ENCODE measurements around the gene LOXL1.

LOXL1 gene

DNA sequence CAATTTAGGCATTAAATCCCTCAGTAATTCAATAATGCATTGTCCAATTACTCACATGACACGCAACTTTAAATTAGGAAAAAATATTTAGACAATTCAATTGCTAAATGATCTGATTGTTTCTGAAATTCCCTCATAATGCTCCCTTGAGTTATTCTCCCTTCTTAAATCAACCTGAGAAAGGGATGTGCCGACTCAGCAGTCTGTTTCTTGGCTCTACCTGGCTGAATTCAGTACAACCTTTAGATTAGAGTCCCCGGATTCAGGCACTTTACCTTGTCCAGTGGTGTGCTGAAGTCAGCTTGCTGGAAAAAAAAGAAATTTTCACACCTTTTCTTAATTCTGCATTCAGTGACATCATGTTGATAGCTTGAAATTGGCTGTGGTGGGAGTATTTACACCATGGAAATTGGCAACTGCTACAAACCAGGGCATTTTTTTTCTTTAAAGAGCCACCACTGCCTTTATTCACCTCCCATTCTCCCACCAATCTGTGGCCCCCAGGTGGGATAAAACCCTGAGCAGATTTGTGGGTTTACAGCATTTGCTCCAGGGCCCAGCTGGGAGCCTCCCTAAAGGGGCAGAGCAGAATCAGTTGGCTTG, 20.9 kb upstream of the LOXL1 start:
- DNase-seq (ENCODE audit: low spot score in 2 of 2) (no peak), ATAC-seq (replicated peaks; ENCODE audit: extremely low read depth, poor library complexity, severe bottlenecking) (no peak)
- no peak overlapping the region for H3K4me3 Mint-ChIP-seq
- peaks cover 5% of the 10 kb centered on the region for H3K4me1 Mint-ChIP-seq
- H3K9me3 Mint-ChIP-seq, result no peaks in the 10 kb centered on the region
- H3K36me3 Mint-ChIP-seq (ENCODE audit: insufficient read depth), result peaks cover 2% of the 10 kb centered on the region
- no peaks in the 10 kb centered on the region for H3K27me3 Mint-ChIP-seq
- no peak overlapping the region for H3K27ac Mint-ChIP-seq (ENCODE audit: low read depth)

DNA sequence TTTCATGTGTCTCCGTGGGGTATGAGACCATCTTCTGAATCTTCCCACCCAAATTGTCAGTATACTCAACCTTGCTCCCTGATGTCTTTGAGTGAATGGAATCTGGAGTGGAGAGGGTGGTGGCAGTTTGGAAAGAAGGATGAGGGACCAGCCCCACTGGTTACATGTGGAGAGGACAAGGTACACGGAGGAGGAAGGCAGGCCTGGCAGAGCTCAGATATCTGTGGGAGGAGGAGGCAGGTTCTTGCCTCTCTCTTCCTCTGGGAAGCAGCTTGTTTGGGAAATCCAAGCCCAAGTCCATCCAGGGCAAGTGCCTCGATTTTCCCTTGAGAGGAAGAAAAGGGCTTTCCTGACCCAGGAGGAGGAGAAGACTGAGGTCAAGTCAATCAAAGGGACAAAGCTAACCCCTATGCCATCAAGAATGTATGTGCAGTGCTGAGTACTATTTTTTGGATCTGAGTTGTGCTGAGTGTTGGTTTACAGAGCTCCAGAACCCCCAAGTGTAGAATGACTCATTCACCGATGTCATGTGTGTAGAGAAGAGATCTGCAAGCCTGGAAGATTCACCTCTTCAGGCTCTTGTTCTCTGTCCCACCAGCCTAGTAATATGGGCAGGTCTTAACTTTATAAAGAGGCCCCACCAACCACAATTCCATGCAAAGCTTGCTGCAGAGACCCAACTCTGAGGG, 19.8 kb upstream of the LOXL1 start:
- H3K4me1 Mint-ChIP-seq, result peaks cover 5% of the 10 kb centered on the region
- ATAC-seq (replicated peaks; ENCODE audit: extremely low read depth, poor library complexity, severe bottlenecking), result no peak

DNA sequence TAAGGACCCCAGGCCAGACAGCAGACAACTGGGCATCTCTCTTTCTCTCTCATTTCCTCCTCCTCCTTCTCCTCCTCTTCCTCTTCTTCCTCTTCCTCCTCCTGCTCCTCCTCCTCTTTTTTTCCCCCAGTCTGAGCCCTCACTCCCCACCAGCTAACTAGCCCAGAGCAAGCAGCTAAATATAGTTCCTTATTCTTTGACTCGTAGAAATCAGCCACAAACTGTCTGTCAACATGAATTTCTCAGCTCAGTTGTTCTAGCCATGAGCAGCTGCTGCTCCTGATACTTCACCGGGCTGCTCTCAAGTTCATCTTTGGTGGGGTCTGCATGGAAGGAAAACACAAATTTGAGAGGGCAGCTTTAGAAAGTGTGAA, 19.2 kb upstream of the LOXL1 start:
- H3K9me3 Mint-ChIP-seq, result no peaks in the 10 kb centered on the region
- H3K4me3 Mint-ChIP-seq, result no peak overlapping the region
- peaks cover 2% of the 10 kb centered on the region for H3K36me3 Mint-ChIP-seq (ENCODE audit: insufficient read depth)
- DNase-seq (ENCODE audit: low spot score in 2 of 2) (no peak), ATAC-seq (replicated peaks; ENCODE audit: extremely low read depth, poor library complexity, severe bottlenecking) (no peak)
- no peak overlapping the region for H3K27ac Mint-ChIP-seq (ENCODE audit: low read depth)
- H3K4me1 Mint-ChIP-seq, result peaks cover 5% of the 10 kb centered on the region
- H3K27me3 Mint-ChIP-seq, result no peaks in the 10 kb centered on the region

More for the DNA sequence above, 19.8 kb upstream of the LOXL1 start:
- Mint-ChIP-seq H3K4me3 (no peak overlapping the region), H3K9me3 (no peaks in the 10 kb centered on the region), H3K36me3 (ENCODE audit: insufficient read depth) (peaks cover 2% of the 10 kb centered on the region), H3K27me3 (no peaks in the 10 kb centered on the region), H3K27ac (ENCODE audit: low read depth) (no peak overlapping the region)
- DNase-seq (ENCODE audit: low spot score in 2 of 2), result no peak

DNA sequence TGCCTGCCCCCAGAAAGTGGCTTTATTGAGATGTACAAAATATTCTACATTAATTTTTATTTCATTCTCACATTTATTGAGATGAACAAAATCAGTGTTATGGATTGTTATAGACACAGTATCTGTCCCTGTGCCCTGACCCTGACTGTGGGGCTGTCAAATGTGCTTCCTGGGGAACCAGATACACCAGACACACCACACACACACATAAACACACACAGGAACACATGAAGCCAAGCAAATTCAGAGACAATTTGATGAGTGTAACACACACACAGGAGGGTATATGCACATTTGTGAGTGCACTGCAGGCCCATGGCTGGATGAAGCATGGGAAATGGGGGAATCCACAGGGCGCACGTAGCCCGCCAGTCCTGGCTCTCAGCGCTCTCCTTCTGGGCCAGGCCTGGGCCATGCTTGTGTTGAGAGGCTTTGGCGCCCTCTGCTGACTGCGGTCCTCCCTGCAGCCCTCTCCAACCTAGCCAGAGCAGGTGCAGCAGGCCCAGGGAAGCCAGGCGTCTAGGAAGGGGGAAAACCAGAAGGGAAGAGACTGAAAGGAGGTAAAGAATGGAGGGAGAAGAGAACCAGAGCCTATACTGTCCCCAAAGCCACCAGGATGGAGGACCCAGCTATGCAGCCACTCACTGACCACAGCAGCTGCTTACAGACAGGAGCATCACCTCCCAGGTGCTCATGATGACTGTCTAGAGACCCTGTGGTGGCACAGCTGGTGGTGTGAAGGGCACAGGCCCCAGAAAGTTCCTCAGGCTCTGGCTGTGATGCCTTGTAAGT, 18.0 kb upstream of the LOXL1 start:
- Mint-ChIP-seq H3K27me3 (no peaks in the 10 kb centered on the region), H3K9me3 (no peaks in the 10 kb centered on the region), H3K36me3 (ENCODE audit: insufficient read depth) (peaks cover 2% of the 10 kb centered on the region), H3K4me3 (no peak overlapping the region), H3K27ac (ENCODE audit: low read depth) (no peak overlapping the region), H3K4me1 (peaks cover 5% of the 10 kb centered on the region)
- DNase-seq (ENCODE audit: low spot score in 2 of 2) (peak; percentile 42 to 55), ATAC-seq (replicated peaks; ENCODE audit: extremely low read depth, poor library complexity, severe bottlenecking) (peak; percentile 85)

DNA sequence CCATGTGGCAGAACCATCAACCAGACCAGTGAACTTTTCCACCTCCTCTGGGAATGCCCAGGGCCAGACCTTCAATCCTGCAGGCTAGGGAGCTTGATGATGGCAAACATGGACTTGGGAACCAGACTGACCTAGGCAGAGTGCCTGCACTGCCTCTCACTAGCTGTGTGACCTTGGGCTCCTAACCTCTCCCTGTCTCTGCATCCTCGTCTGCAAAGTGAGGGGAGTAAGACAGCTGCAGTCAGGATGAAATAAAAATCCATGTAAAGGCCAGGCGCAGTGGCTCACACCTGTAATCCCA, 17.5 kb upstream of the LOXL1 start:
- no peak overlapping the region for H3K4me3 Mint-ChIP-seq
- no peak for DNase-seq (ENCODE audit: low spot score in 2 of 2)
- peaks cover 2% of the 10 kb centered on the region for H3K36me3 Mint-ChIP-seq (ENCODE audit: insufficient read depth)
- H3K27ac Mint-ChIP-seq (ENCODE audit: low read depth), result no peak overlapping the region
- ATAC-seq (replicated peaks; ENCODE audit: extremely low read depth, poor library complexity, severe bottlenecking), result no peak
- no peaks in the 10 kb centered on the region for H3K27me3 Mint-ChIP-seq
- H3K4me1 Mint-ChIP-seq, result peaks cover 5% of the 10 kb centered on the region
- no peaks in the 10 kb centered on the region for H3K9me3 Mint-ChIP-seq

DNA sequence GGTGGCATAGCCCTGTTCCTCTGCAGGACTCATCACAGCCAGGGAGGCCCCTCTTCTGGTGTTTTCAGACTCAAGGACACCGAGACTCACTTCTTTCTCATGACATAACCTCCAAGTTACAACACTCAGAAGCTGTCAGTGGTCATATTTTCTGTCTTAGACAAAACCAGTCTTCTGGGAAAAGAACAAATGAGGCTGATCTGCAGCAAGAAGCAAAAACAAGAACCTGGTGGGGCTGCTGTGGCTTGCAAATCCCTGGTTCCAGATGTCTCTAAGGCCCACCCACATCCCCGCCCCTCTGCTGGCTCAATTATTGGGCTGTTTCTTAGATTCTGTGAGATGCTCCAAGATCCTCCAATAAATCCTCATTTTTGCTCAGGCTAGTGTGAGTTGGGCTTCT, 16.6 kb upstream of the LOXL1 start:
- Mint-ChIP-seq H3K27me3 (no peaks in the 10 kb centered on the region), H3K4me3 (no peak overlapping the region), H3K9me3 (no peaks in the 10 kb centered on the region), H3K27ac (ENCODE audit: low read depth) (no peak overlapping the region), H3K4me1 (peaks cover 12% of the 10 kb centered on the region), H3K36me3 (ENCODE audit: insufficient read depth) (peaks cover 2% of the 10 kb centered on the region)
- no peak for ATAC-seq (replicated peaks; ENCODE audit: extremely low read depth, poor library complexity, severe bottlenecking)
- DNase-seq (ENCODE audit: low spot score in 2 of 2), result no peak

DNA sequence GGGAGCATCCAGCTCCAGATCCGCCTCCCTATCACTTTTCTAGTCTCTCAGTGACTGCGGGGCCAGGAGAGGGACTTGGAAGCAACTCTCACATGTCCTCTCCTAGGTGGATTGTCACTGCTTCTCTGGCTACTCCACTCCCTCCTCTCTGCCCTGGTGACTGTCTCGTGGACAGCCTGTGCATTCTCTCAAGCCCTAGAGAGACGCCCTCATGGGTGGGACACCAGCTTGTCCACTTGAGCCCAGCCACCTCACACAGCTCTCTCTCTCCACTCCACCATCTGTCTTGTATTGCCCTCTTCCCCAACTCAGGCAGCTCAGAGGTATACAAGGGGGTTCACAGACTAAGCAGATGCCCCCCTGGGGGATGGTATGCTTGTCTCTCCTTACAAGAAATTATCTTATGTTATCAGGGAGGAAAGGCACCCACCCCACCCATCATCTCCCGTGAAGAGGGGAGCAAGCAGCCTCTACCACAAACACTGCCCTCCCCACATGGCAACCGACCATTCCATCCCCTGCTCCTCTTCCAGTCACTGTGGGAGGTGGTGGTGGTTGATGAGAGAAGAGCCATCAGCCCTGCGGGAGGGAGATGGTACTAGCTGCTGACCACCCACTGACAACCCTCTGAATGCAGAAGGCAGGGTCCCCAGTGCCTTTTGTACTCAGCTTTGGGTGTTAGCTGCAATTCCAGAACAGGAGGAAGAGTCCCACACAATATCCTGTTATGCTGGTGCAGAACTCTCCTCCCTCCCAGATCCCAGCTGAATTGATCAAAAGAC, 15.5 kb upstream of the LOXL1 start:
- Mint-ChIP-seq H3K4me3 (no peak overlapping the region), H3K4me1 (peaks cover 15% of the 10 kb centered on the region), H3K9me3 (no peaks in the 10 kb centered on the region), H3K27me3 (no peaks in the 10 kb centered on the region), H3K27ac (ENCODE audit: low read depth) (no peak overlapping the region), H3K36me3 (ENCODE audit: insufficient read depth) (peaks cover 3% of the 10 kb centered on the region)
- ATAC-seq (replicated peaks; ENCODE audit: extremely low read depth, poor library complexity, severe bottlenecking) (no peak), DNase-seq (ENCODE audit: low spot score in 2 of 2) (no peak)

DNA sequence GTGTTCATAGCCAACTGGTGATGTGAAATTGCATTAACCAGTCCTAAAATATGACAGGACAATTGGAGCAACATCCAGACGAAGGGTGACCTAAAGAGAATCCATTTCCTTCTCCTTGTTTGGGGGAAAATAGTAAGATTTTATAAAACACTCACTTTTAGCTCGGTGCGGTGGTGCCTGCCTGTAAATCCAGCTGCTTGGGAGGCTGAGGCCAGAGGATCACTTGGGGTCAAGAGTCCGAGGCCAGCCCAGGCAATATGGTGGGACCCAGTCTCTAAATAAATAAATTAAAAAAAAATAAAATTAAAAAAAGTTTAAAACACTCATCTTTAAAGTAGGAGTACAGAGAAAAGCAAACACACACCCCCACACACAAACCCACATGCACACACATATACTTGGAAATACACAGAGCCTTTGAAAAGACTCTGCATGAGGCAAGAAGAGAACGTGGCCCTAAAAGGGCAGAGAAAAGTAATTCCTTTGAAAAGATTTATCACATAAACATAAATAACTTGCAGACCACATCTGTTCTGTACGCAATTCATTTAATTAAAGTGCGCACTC, 14.1 kb upstream of the LOXL1 start:
- peaks cover 7% of the 10 kb centered on the region for H3K36me3 Mint-ChIP-seq (ENCODE audit: insufficient read depth)
- H3K27me3 Mint-ChIP-seq, result no peaks in the 10 kb centered on the region
- peaks cover 12% of the 10 kb centered on the region for H3K4me1 Mint-ChIP-seq
- DNase-seq (ENCODE audit: low spot score in 2 of 2) (no peak), ATAC-seq (replicated peaks; ENCODE audit: extremely low read depth, poor library complexity, severe bottlenecking) (no peak)
- H3K4me3 Mint-ChIP-seq, result no peak overlapping the region
- no peak overlapping the region for H3K27ac Mint-ChIP-seq (ENCODE audit: low read depth)
- no peaks in the 10 kb centered on the region for H3K9me3 Mint-ChIP-seq

DNA sequence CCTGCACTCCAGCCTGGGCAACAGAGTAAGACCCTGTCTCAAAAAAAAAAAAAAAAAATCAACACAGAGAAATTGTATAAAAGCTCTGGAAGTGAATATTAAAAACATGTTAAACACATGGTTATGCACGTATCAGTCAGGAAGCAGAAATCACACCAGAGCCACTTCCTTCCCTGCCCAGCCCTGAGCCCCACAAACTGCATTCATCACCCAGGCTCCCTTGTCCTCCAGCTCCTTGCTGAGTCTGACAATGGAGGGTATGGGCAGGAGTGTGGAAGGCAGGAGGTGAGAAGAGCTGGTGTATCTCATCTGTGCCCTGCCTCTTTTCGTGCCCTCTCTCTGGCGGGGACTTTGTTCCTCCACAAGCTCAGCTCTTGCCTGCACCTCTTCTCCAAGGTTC, 12.1 kb upstream of the LOXL1 start:
- Mint-ChIP-seq H3K4me1 (peaks cover 10% of the 10 kb centered on the region), H3K9me3 (no peaks in the 10 kb centered on the region)

DNA sequence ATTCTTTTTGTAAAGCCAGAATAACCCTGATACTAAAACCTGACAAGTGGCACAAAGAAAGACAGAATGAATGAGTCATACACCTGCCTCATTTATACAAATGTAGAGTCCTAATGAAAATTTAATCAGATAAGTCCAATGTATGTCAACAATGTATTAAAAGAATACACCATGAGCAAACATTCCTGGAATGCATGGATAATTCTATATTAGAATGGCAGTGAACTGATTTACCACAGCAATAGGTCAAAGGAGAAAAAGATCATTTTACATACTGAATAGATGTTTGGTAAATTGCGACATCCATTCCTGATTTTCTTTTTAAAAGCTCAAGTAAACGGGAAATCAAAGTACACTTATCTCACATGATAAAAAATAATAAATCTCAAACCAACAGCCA, 11.2 kb upstream of the LOXL1 start:
- DNase-seq (ENCODE audit: low spot score in 2 of 2) (no peak), ATAC-seq (replicated peaks; ENCODE audit: extremely low read depth, poor library complexity, severe bottlenecking) (no peak)
- peaks cover 11% of the 10 kb centered on the region for H3K4me1 Mint-ChIP-seq
- no peaks in the 10 kb centered on the region for H3K27me3 Mint-ChIP-seq
- H3K36me3 Mint-ChIP-seq (ENCODE audit: insufficient read depth), result peaks cover 15% of the 10 kb centered on the region
- no peak overlapping the region for H3K27ac Mint-ChIP-seq (ENCODE audit: low read depth)
- H3K4me3 Mint-ChIP-seq, result no peak overlapping the region
- no peaks in the 10 kb centered on the region for H3K9me3 Mint-ChIP-seq

More for the DNA sequence above, 12.1 kb upstream of the LOXL1 start:
- Mint-ChIP-seq H3K27ac (ENCODE audit: low read depth) (peak overlapping the region; percentile 32), H3K36me3 (ENCODE audit: insufficient read depth) (peaks cover 12% of the 10 kb centered on the region), H3K27me3 (no peaks in the 10 kb centered on the region), H3K4me3 (no peak overlapping the region)
- ATAC-seq (replicated peaks; ENCODE audit: extremely low read depth, poor library complexity, severe bottlenecking) (no peak), DNase-seq (ENCODE audit: low spot score in 2 of 2) (no peak)

DNA sequence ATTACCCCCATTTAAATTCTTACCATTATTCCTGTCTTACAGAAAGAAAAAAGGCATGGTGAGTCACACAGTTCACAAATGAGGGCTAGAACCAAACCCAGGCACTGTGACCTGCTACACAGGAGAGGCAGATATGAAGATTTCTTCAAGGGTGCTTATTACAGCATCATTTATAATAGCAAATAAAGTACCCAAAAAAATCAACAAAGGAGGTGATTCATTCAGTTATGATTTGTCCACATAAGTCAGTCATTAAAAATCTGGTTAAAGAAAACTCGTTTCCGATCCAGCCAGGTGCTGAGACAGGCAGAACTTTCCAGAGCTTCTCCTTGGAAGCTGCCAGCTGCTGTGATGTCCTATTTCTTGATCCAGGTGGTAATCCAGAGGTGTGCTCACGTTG, 7.5 kb upstream of the LOXL1 start:
- Mint-ChIP-seq H3K4me3 (no peak overlapping the region), H3K9me3 (no peaks in the 10 kb centered on the region), H3K4me1 (peaks cover 34% of the 10 kb centered on the region), H3K36me3 (ENCODE audit: insufficient read depth) (peaks cover 17% of the 10 kb centered on the region), H3K27ac (ENCODE audit: low read depth) (no peak overlapping the region), H3K27me3 (no peaks in the 10 kb centered on the region)
- DNase-seq (ENCODE audit: low spot score in 2 of 2) (no peak), ATAC-seq (replicated peaks; ENCODE audit: extremely low read depth, poor library complexity, severe bottlenecking) (no peak)

DNA sequence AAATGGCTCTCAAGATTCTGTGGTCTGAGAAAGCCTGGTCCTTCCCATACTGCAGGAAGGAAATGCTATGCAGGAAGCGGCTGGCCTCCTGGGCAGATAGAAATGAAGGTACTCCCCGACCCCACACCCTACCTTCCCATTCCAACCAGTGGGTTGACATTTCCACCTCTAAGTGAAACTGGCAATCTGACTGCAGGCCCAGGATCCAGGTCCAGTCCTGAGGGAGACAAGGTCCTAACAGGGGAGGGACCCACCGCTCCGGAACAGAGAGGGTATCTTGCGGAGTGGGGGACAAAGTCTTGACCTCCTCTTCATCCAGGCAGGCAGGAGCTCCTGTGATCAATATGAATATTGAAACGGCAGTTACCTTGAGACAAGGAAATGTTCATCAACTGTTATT, 6.6 kb upstream of the LOXL1 start:
- peaks cover 35% of the 10 kb centered on the region for H3K4me1 Mint-ChIP-seq

More for the DNA sequence above, 6.6 kb upstream of the LOXL1 start:
- DNase-seq (ENCODE audit: low spot score in 2 of 2) (no peak), ATAC-seq (replicated peaks; ENCODE audit: extremely low read depth, poor library complexity, severe bottlenecking) (no peak)
- Mint-ChIP-seq H3K27ac (ENCODE audit: low read depth) (no peak overlapping the region), H3K36me3 (ENCODE audit: insufficient read depth) (peaks cover 18% of the 10 kb centered on the region), H3K9me3 (no peaks in the 10 kb centered on the region), H3K27me3 (no peaks in the 10 kb centered on the region), H3K4me3 (no peak overlapping the region)

Measured in central memory CD8-positive, alpha-beta T cell (primary cell).